ENCODE results near the gene ZNF576. TPM values are rescaled to one million over a fixed set of nuclear protein-coding genes. Genes with fewer than 3 reads are reported as not detected.

ZNF576 gene
- total and polyA plus RNA-seq, 2 donors (not counting 1 experiment from before 2014, with no cell fraction given), result 7.9 to 17.3 TPM

DNA sequence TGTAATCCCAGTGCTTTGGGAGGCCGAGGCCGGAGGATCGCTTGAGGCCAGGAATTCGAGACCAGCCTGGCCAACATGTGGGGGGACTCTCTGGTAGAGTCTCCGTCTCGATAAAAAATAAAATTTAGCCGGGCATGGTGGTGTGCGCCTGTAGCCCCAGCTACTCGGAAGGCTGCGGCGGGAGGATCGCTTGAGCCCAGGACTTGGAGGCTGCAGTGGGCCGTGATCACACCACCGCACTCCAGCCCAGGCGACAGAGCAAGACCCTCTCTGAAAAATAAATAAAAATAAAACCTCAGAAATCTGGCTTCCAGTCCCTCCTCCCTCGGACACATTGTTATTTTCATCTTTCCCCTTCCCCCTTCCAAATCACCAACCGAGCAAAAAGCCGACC is 793 bp upstream of the ZNF576 start:
- H3K27me3 Mint-ChIP-seq, result no peaks in the 10 kb centered on the region
- H3K27ac ChIP-seq (ENCODE audit: low read length in 2 of 2), result peak overlapping the region; percentile 95 to 97
- CTCF ChIA-PET, result interaction anchor here (0.7 to 7.5 kb wide), 20 partner anchors 11 to 163 kb away, joined by 3 to 126 read pairs (median 4); partner anchors contain the start of genes PINLYP, XRCC1 and ZNF575
- H3K9me3 ChIP-seq (ENCODE audit: control extremely low read depth in 1 of 3, control insufficient read depth in 2 of 3, insufficient read depth in 1 of 3, low read length in 2 of 3), result no peaks in the 10 kb centered on the region
- H4K20me1 ChIP-seq (ENCODE audit: control insufficient read depth, insufficient read depth, low read length, poor library complexity, severe bottlenecking), result peaks cover 5% of the 10 kb centered on the region
- H3K9me3 Mint-ChIP-seq (ENCODE audit: insufficient read depth), result no peaks in the 10 kb centered on the region
- peak overlapping the region; percentile 74 for H3K9ac ChIP-seq (ENCODE audit: low read length)
- peak overlapping the region; percentile 61 to 88 (median 73) for H3K4me3 ChIP-seq (ENCODE audit: control extremely low read depth in 1 of 5, extremely low read depth in 1 of 5, insufficient read depth in 1 of 5, low read depth in 2 of 5, low read length in 4 of 5)
- H3K4me1 Mint-ChIP-seq, result peaks cover 46% of the 10 kb centered on the region
- ATAC-seq (ENCODE audit: low read depth) (peak; percentile 8), DNase-seq (no peak)
- peak overlapping the region; percentile 79 for H3K4me2 ChIP-seq (replicated peaks; ENCODE audit: low read depth, low read length, poor library complexity, severe bottlenecking)
- WGBS (ENCODE audit: insufficient coverage), result 4% methylated on average over 14 of the region's 18 CpGs
- peak overlapping the region; percentile 99 for H3K27ac Mint-ChIP-seq
- H3K4me3 Mint-ChIP-seq, result peak overlapping the region; percentile 98
- intact Hi-C loops (cut with micrococcal nuclease), result no loop called here
- POLR2A ChIA-PET, result interaction anchor here (0.8 to 2.2 kb wide), 6 partner anchors 11 to 40 kb away, joined by 3 to 15 read pairs (median 3); partner anchors contain the start of genes PINLYP and XRCC1
- no peak for TF ChIP-seq EZH2 (IDR thresholded peaks at IDR 0.05; ENCODE audit: borderline replicate concordance, insufficient read depth, low read depth, low read length, poor library complexity, severe bottlenecking)
- TF ChIP-seq, protein P1, sequence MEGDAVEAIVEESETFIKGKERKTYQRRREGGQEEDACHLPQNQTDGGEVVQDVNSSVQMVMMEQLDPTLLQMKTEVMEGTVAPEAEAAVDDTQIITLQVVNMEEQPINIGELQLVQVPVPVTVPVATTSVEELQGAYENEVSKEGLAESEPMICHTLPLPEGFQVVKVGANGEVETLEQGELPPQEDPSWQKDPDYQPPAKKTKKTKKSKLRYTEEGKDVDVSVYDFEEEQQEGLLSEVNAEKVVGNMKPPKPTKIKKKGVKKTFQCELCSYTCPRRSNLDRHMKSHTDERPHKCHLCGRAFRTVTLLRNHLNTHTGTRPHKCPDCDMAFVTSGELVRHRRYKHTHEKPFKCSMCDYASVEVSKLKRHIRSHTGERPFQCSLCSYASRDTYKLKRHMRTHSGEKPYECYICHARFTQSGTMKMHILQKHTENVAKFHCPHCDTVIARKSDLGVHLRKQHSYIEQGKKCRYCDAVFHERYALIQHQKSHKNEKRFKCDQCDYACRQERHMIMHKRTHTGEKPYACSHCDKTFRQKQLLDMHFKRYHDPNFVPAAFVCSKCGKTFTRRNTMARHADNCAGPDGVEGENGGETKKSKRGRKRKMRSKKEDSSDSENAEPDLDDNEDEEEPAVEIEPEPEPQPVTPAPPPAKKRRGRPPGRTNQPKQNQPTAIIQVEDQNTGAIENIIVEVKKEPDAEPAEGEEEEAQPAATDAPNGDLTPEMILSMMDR (IDR thresholded peaks at IDR 0.05), result no peak
- no peaks in the 10 kb centered on the region for H3K27me3 ChIP-seq (replicated peaks in 1 of 4; ENCODE audit: control extremely low read depth in 1 of 4, control insufficient read depth in 3 of 4, insufficient read depth in 4 of 4, low read length in 3 of 4)
- peak overlapping the region; percentile 87 for H2AFZ ChIP-seq (ENCODE audit: insufficient read depth, low read depth, low read length, poor library complexity, severe bottlenecking)
- peaks cover 16 to 42% of the 10 kb centered on the region in 2 donors for H3K4me1 ChIP-seq (ENCODE audit: control insufficient read depth in 2 of 2, insufficient read depth in 2 of 2, low read length in 2 of 2)
- peaks cover 61% of the 10 kb centered on the region for H3K79me2 ChIP-seq (ENCODE audit: control insufficient read depth, insufficient read depth, low read length)
- peaks cover 0 to 34% of the 10 kb centered on the region in 2 experiments for H3K36me3 ChIP-seq (replicated peaks in 1 of 2; ENCODE audit: control extremely low read depth in 1 of 2, control insufficient read depth in 1 of 2, extremely low read depth in 1 of 2, insufficient read depth in 2 of 2, low read length in 1 of 2)

DNA sequence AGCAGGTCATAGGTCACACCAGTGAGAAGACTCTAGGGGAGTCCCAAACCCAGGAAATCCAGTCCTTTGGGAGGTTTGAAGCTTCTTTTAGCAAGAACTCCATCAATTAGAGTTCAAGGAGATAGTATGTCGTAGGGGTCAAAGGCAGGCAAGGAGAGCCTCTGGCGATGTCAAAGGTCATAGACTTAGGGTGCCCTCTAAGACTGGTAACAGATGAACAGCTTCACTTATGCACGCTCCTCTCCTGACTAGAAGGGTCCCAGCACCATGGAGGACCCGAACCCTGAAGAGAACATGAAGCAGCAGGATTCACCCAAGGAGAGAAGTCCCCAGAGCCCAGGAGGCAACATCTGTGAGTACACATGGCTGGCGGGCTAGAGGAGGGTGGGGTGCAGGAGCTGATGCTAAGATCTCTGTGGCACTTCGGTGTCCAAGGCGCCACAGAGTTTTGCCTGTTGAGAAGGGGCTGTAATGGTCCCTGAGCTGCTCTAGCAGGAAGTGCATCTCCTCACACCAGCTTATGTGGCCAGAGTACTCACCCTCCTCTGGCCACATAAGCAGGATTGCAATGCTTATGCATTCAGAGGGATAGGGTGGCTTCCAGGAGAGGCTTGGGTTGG is 557 bp downstream of the ZNF576 start:
- peak overlapping the region; percentile 59 to 88 (median 73) for H3K4me3 ChIP-seq (ENCODE audit: control extremely low read depth in 1 of 5, extremely low read depth in 1 of 5, insufficient read depth in 1 of 5, low read depth in 2 of 5, low read length in 4 of 5)
- POLR2A ChIA-PET, result interaction anchor here (1.2 to 2.2 kb wide), 4 partner anchors 9 to 42 kb away, joined by 3 to 15 read pairs (median 4); partner anchors contain the start of genes PINLYP and XRCC1
- DNase-seq (no peak), ATAC-seq (ENCODE audit: low read depth) (no peak)
- TF ChIP-seq EZH2 (IDR thresholded peaks at IDR 0.05; ENCODE audit: borderline replicate concordance, insufficient read depth, low read depth, low read length, poor library complexity, severe bottlenecking), result no peak
- TF ChIP-seq, protein P1 (IDR thresholded peaks at IDR 0.05), result no peak
- peaks cover 61% of the 10 kb centered on the region for H3K79me2 ChIP-seq (ENCODE audit: control insufficient read depth, insufficient read depth, low read length)
- H3K9ac ChIP-seq (ENCODE audit: low read length), result peak overlapping the region; percentile 74
- peaks cover 0 to 40% of the 10 kb centered on the region in 2 experiments for H3K36me3 ChIP-seq (replicated peaks in 1 of 2; ENCODE audit: control extremely low read depth in 1 of 2, control insufficient read depth in 1 of 2, extremely low read depth in 1 of 2, insufficient read depth in 2 of 2, low read length in 1 of 2)
- peaks cover 16 to 38% of the 10 kb centered on the region in 2 donors for H3K4me1 ChIP-seq (ENCODE audit: control insufficient read depth in 2 of 2, insufficient read depth in 2 of 2, low read length in 2 of 2)
- H3K27ac Mint-ChIP-seq, result peak overlapping the region; percentile 99
- intact Hi-C loops (cut with micrococcal nuclease), result loop anchor here (1.0 kb wide), 7 partner anchors 22 to 157 kb away; partner anchors contain the start of genes PINLYP, SMG9, XRCC1 and ZNF428
- no peaks in the 10 kb centered on the region for H3K27me3 Mint-ChIP-seq
- peak overlapping the region; percentile 95 to 97 for H3K27ac ChIP-seq (ENCODE audit: low read length in 2 of 2)
- H3K4me2 ChIP-seq (replicated peaks; ENCODE audit: low read depth, low read length, poor library complexity, severe bottlenecking), result peak overlapping the region; percentile 79
- H3K27me3 ChIP-seq (replicated peaks in 1 of 4; ENCODE audit: control extremely low read depth in 1 of 4, control insufficient read depth in 3 of 4, insufficient read depth in 4 of 4, low read length in 3 of 4), result no peaks in the 10 kb centered on the region
- CTCF ChIA-PET, result interaction anchor here (1.1 to 7.5 kb wide), 5 partner anchors 22 to 150 kb away, joined by 3 to 126 read pairs (median 6); no protein-coding TSS in a partner anchor
- peaks cover 5% of the 10 kb centered on the region for H4K20me1 ChIP-seq (ENCODE audit: control insufficient read depth, insufficient read depth, low read length, poor library complexity, severe bottlenecking)
- peaks cover 43% of the 10 kb centered on the region for H3K4me1 Mint-ChIP-seq
- WGBS (ENCODE audit: insufficient coverage), result 16% methylated on average over 5 of the region's 7 CpGs
- peak overlapping the region; percentile 87 for H2AFZ ChIP-seq (ENCODE audit: insufficient read depth, low read depth, low read length, poor library complexity, severe bottlenecking)
- no peaks in the 10 kb centered on the region for H3K9me3 ChIP-seq (ENCODE audit: control extremely low read depth in 1 of 3, control insufficient read depth in 2 of 3, insufficient read depth in 1 of 3, low read length in 2 of 3)
- peak overlapping the region; percentile 98 for H3K4me3 Mint-ChIP-seq
- no peaks in the 10 kb centered on the region for H3K9me3 Mint-ChIP-seq (ENCODE audit: insufficient read depth)
